HCT116 (cell line): Measurements from ENCODE around the gene IQSEC3. TPM values are rescaled to one million over a fixed set of nuclear protein-coding genes. Genes with fewer than 3 reads are reported as not detected.

Source experiments
- ATAC-seq: fragments of 200-7000 bp; cut with Tn5 transposase; 2 replicates; pipeline ENCODE4 v1.9.1; 2020; ENCODE audit warnings: mild to moderate bottlenecking, moderate library complexity
- BruUV-seq: library from RNA; stranded (reverse); fragments of 400-500 nt; replicated peaks from 2 replicates; lab custom pipeline; 2021; lab: Mats Ljungman, UMichigan
- CTCF ChIA-PET: fragments of 300-600 bp; sonication (Branson Sonifier 250); formaldehyde crosslinking; loops from one replicate; lab custom pipeline; 2021; ENCODE audit warnings: antibody characterized with exemption; lab: Charles Lee
- POLR2A ChIA-PET: fragments of 300-600, 350-600 bp; sonication (Branson Sonifier 250); formaldehyde crosslinking; loops from one replicate; lab custom pipeline; 2021; ENCODE audit warnings: antibody characterized with exemption; lab: Charles Lee
- RAD21 ChIA-PET, 2 experiments: fragments of 300-600 bp; sonication (Branson Sonifier 250); formaldehyde crosslinking; loops; one replicate each; lab custom pipeline; 2023; ENCODE audit warnings: low total read pairs in 2 of 2; ENCODE audit not compliant: uncharacterized antibody in 2 of 2, unreplicated experiment in 2 of 2, low non-redundant PET in 1 of 2; lab: Charles Lee
- DNase-seq: peaks from one replicate; pipeline ENCODE4 v3.0.0-alpha.2; 2010; ENCODE audit warnings: low read depth, low spot score
- H2AFZ ChIP-seq: fragments of 200-600 bp; shearing (Covaris generic), sonication (generic); 2 replicates; pipeline ENCODE4 v1.6.1; 2017; ENCODE audit warnings: low read depth, mixed run types, mixed read lengths, antibody characterized with exemption, low read length; ENCODE audit not compliant: poor library complexity, severe bottlenecking
- H3K27ac ChIP-seq: 2 replicates; pipeline ENCODE4 v1.5.1; 2012; ENCODE audit warnings: low read depth, low read length
- H3K27me3 ChIP-seq: fragments of 200-600 bp; sonication (generic); 2 replicates; pipeline ENCODE4 v1.6.1; 2016; ENCODE audit warnings: mixed run types, low read length, mixed read lengths; ENCODE audit not compliant: insufficient read depth
- H3K36me3 ChIP-seq, 2 experiments: fragments of 200-500 bp in 1 of 2; fragments of 200-600 bp in 1 of 2; sonication (Bioruptor generic) in 1 of 2; sonication (generic) in 1 of 2; 2 replicates each; pipeline versions ENCODE4 v1.5.1 to v1.6.1; 2014 to 2016; ENCODE audit warnings: low read length in 2 of 2, inconsistent platforms in 1 of 2, mixed read lengths in 1 of 2, mixed run types in 1 of 2; ENCODE audit not compliant: insufficient read depth in 2 of 2, control insufficient read depth in 1 of 2
- H3K4me1 ChIP-seq, 2 experiments: fragments of 200-600 bp in 1 of 2; sonication (generic) in 1 of 2; 2 replicates each; pipeline versions ENCODE4 v1.5.1 to v1.6.1; 2012 to 2017; ENCODE audit warnings: low read length in 2 of 2, inconsistent platforms in 1 of 2, mild to moderate bottlenecking in 1 of 2, mixed read lengths in 1 of 2, mixed run types in 1 of 2, moderate library complexity in 1 of 2; ENCODE audit not compliant: insufficient read depth in 2 of 2, control insufficient read depth in 1 of 2
- H3K4me2 ChIP-seq: fragments of 200-600 bp; sonication (generic); 2 replicates; pipeline ENCODE4 v1.6.1; 2017; ENCODE audit warnings: mixed run types, low read length, mixed read lengths
- H3K4me3 ChIP-seq, 2 experiments: fragments of 200-600 bp in 1 of 2; sonication (generic) in 1 of 2; replicated peaks in 1 of 2; 2 replicates each; pipeline ENCODE4 v1.5.1; 2011 to 2016; ENCODE audit warnings: low read length in 2 of 2, control low read depth in 1 of 2, low read depth in 1 of 2, mild to moderate bottlenecking in 1 of 2, mixed read lengths in 1 of 2, mixed run types in 1 of 2
- H3K79me2 ChIP-seq: fragments of 200-600 bp; sonication (generic); 2 replicates; pipeline ENCODE4 v1.6.1; 2017; ENCODE audit warnings: mild to moderate bottlenecking, mixed run types, low read length, moderate library complexity, mixed read lengths; ENCODE audit not compliant: insufficient read depth
- H3K9ac ChIP-seq: fragments of 200-600 bp; sonication (generic); 2 replicates; pipeline ENCODE4 v1.6.1; 2016; ENCODE audit warnings: low read length, mixed read lengths
- H3K9me2 ChIP-seq: fragments of 200-600 bp; sonication (generic), shearing (Covaris generic); 2 replicates; pipeline ENCODE4 v1.6.1; 2017; ENCODE audit warnings: mixed run types, mild to moderate bottlenecking, moderate library complexity; ENCODE audit not compliant: insufficient read depth
- H3K9me3 ChIP-seq, 2 experiments: fragments of 200-500 bp in 1 of 2; fragments of 200-600 bp in 1 of 2; sonication (Bioruptor generic) in 1 of 2; sonication (generic) in 1 of 2; 2 replicates each; pipeline ENCODE4 v1.6.1; 2014 to 2017; ENCODE audit warnings: low read length in 2 of 2, mixed read lengths in 2 of 2, inconsistent platforms in 1 of 2, low read depth in 1 of 2, mild to moderate bottlenecking in 1 of 2, mixed run types in 1 of 2, moderate library complexity in 1 of 2; ENCODE audit not compliant: control insufficient read depth in 1 of 2, insufficient read depth in 1 of 2
- H4K20me1 ChIP-seq: fragments of 200-600 bp; sonication (generic), shearing (Covaris generic); 2 replicates; pipeline ENCODE4 v1.6.1; 2017; ENCODE audit warnings: mixed run types, mild to moderate bottlenecking, moderate library complexity; ENCODE audit not compliant: insufficient read depth
- CBX3 ChIP-seq: IDR thresholded peaks from 2 replicates; pipeline ENCODE4 v1.6.1; 2012; ENCODE audit warnings: low read depth
- CTCF ChIP-seq, 3 experiments: fragments of 200-600 bp in 1 of 3; sonication (generic) in 1 of 3; IDR thresholded peaks in 2 of 3; conservative IDR thresholded peaks in 1 of 3; 2 replicates each; pipeline ENCODE4 v1.5.1; 2012 to 2017; ENCODE audit warnings: low read depth in 2 of 3, low read length in 2 of 3, antibody characterized with exemption in 1 of 3, borderline replicate concordance in 1 of 3, control low read depth in 1 of 3, mild to moderate bottlenecking in 1 of 3, mixed read lengths in 1 of 3, mixed run types in 1 of 3, moderate library complexity in 1 of 3; ENCODE audit not compliant: insufficient read depth in 1 of 3
- JUND ChIP-seq: IDR thresholded peaks from 2 replicates; pipeline ENCODE4 v1.6.1; 2012
- POLR2A ChIP-seq: IDR thresholded peaks from 2 replicates; pipeline ENCODE4 v1.7.0; 2011; ENCODE audit warnings: borderline replicate concordance; ENCODE audit not compliant: insufficient read depth, insufficient read length; ENCODE audit errors: extremely low read depth
- POLR2AphosphoS5 ChIP-seq: IDR thresholded peaks from 2 replicates; pipeline ENCODE4 v1.6.1; 2011; ENCODE audit warnings: mild to moderate bottlenecking, low read depth, low read length, moderate library complexity
- YY1 ChIP-seq: IDR thresholded peaks from 2 replicates; pipeline ENCODE4 v1.6.1; 2011; ENCODE audit warnings: low read length, low read depth, moderate library complexity, mild to moderate bottlenecking; ENCODE audit not compliant: insufficient replicate concordance; ENCODE audit errors: extremely low read depth
- ZNF274 ChIP-seq: fragments of 200-500 bp; sonication (Bioruptor generic); IDR thresholded peaks from 2 replicates; pipeline ENCODE4 v1.6.1; 2014; ENCODE audit warnings: mild to moderate bottlenecking, low read depth, low read length, inconsistent platforms
- intact Hi-C: fragments of 100-400 bp; cut with micrococcal nuclease; formaldehyde crosslinking; loops from 2 replicates; pipeline ENCODE4 v1.10.0; 2022
- total RNA-seq: library from RNA; stranded (reverse); gene quantifications from one replicate; pipeline ENCODE4 v1.2.1, GENCODE V29; 2021; ENCODE audit not compliant: unreplicated experiment

Gene IQSEC3
- total RNA-seq, 1 experiment from 2014 or later: not detected

- ChIA-PET POLR2A (no interaction called here), RAD21 (no interaction called here)
- H3K4me2 ChIP-seq: no peak overlapping the region
Measured at GRCh38 chr12:224330-224729, 157.8 kb downstream of the IQSEC3 start.

More at GRCh38 chr12:224330-224729, 157.8 kb downstream of the IQSEC3 start:
- Histone ChIP-seq H3K79me2 (no peaks in the 10 kb centered on the region), H3K9me2 (no peaks in the 10 kb centered on the region), H2AFZ (no peak overlapping the region), H3K4me3 (no peak overlapping the region), H3K4me1 (peaks cover 0 to 6% of the 10 kb centered on the region in 2 experiments; a peak in 1 of 4 replicates), H3K9ac (no peak overlapping the region), H3K27me3 (0 out of 2 replicates have a peak, but pooled peaks cover 5% of the 10 kb centered on the region), H3K9me3 (no peaks in the 10 kb centered on the region), H4K20me1 (no peaks in the 10 kb centered on the region), H3K36me3 (no peaks in the 10 kb centered on the region), H3K27ac (no peak overlapping the region)
- intact Hi-C loops: no loop called here
- ATAC-seq (no peak), DNase-seq (no peak)
- TF ChIP-seq CBX3: no peak
- no peak for TF ChIP-seq CTCF (IDR thresholded peaks at IDR 0.05 in 2 of 3, conservative IDR thresholded peaks at IDR 0.05 in 1 of 3; ENCODE audit: borderline replicate concordance in 1 of 3, insufficient read depth in 1 of 3, low read depth in 2 of 3, low read length in 2 of 3)
- TF ChIP-seq POLR2AphosphoS5: no peak
- no peak for TF ChIP-seq POLR2A
- TF ChIP-seq YY1: no peak
- no peak for TF ChIP-seq ZNF274
- TF ChIP-seq JUND: no peak
- BruUV-seq: no TSS peak
- CTCF ChIA-PET: no interaction called here
